ENCODE results near the gene CCR4. TPM values are rescaled to one million over a fixed set of nuclear protein-coding genes. Genes with fewer than 3 reads are reported as not detected.

The CCR4 gene
- total RNA-seq, 2 donors from 2014 or later, result 0.14 to 1.2 TPM

- Histone ChIP-seq H3K27ac (no peak overlapping the region), H3K36me3 (no peaks in the 10 kb centered on the region), H3K4me3 (no peak overlapping the region), H3K27me3 (replicated peaks; ENCODE audit: insufficient read depth) (no peaks in the 10 kb centered on the region), H3K4me1 (replicated peaks) (no peaks in the 10 kb centered on the region), H3K9me3 (no peaks in the 10 kb centered on the region)
- WGBS, result 86% methylated on average over 4 of the region's 4 CpGs
- no peak for DNase-seq (ENCODE audit: low spot score)
- TF ChIP-seq CTCF (IDR thresholded peaks at IDR 0.05), result no peak
- TF ChIP-seq POLR2A (IDR thresholded peaks at IDR 0.05), result no peak
- TF ChIP-seq POLR2AphosphoS5 (IDR thresholded peaks at IDR 0.05), result no peak
- intact Hi-C loops (cut with DNase I), result no loop called here
Measured at GRCh38 chr3:32995098-32995497, 43.7 kb downstream of the CCR4 start.

- no peaks in the 10 kb centered on the region for H3K4me1 ChIP-seq (replicated peaks)
- 80% methylated on average over 5 of the region's 5 CpGs for WGBS
- intact Hi-C loops (cut with DNase I), result no loop called here
Measured at GRCh38 chr3:32996048-32996754, 44.8 kb downstream of the CCR4 start.

GRCh38 chr3:32996755-32997091 is 45.3 kb downstream of the CCR4 start:
- no peaks in the 10 kb centered on the region for H3K36me3 ChIP-seq
- DNase-seq (ENCODE audit: low spot score), result no peak
- H3K9me3 ChIP-seq, result no peaks in the 10 kb centered on the region
- H3K4me3 ChIP-seq, result no peak overlapping the region
- intact Hi-C loops (cut with DNase I), result no loop called here
- no peak overlapping the region for H3K27ac ChIP-seq
- H3K4me1 ChIP-seq (replicated peaks), result no peaks in the 10 kb centered on the region
- WGBS, result 83% methylated on average over 2 of the region's 2 CpGs
- H3K27me3 ChIP-seq (replicated peaks; ENCODE audit: insufficient read depth), result no peaks in the 10 kb centered on the region
- TF ChIP-seq POLR2A (IDR thresholded peaks at IDR 0.05) (no peak), POLR2AphosphoS5 (IDR thresholded peaks at IDR 0.05) (no peak), CTCF (IDR thresholded peaks at IDR 0.05) (no peak)

More at GRCh38 chr3:32996048-32996754, 44.8 kb downstream of the CCR4 start:
- H3K9me3 ChIP-seq, result no peaks in the 10 kb centered on the region
- no peaks in the 10 kb centered on the region for H3K36me3 ChIP-seq
- H3K4me3 ChIP-seq, result no peak overlapping the region
- no peak for DNase-seq (ENCODE audit: low spot score)
- TF ChIP-seq CTCF (IDR thresholded peaks at IDR 0.05) (no peak), POLR2AphosphoS5 (IDR thresholded peaks at IDR 0.05) (no peak), POLR2A (IDR thresholded peaks at IDR 0.05) (no peak)
- H3K27me3 ChIP-seq (replicated peaks; ENCODE audit: insufficient read depth), result no peaks in the 10 kb centered on the region
- no peak overlapping the region for H3K27ac ChIP-seq

GRCh38 chr3:32998631-32999451 is 47.4 kb downstream of the CCR4 start:
- DNase-seq (ENCODE audit: low spot score), result no peak
- TF ChIP-seq POLR2A (IDR thresholded peaks at IDR 0.05) (no peak), POLR2AphosphoS5 (IDR thresholded peaks at IDR 0.05) (no peak), CTCF (IDR thresholded peaks at IDR 0.05) (no peak)
- WGBS, result 84% methylated on average over 10 of the region's 10 CpGs

More at GRCh38 chr3:32998631-32999451, 47.4 kb downstream of the CCR4 start:
- H3K4me3 ChIP-seq, result no peak overlapping the region
- H3K9me3 ChIP-seq, result no peaks in the 10 kb centered on the region
- no peak overlapping the region for H3K27ac ChIP-seq
- H3K36me3 ChIP-seq, result no peaks in the 10 kb centered on the region
- H3K27me3 ChIP-seq (replicated peaks; ENCODE audit: insufficient read depth), result no peaks in the 10 kb centered on the region
- H3K4me1 ChIP-seq (replicated peaks), result no peaks in the 10 kb centered on the region
- intact Hi-C loops (cut with DNase I), result no loop called here

Data from prostate gland (tissue), 2 donors.